Hepatocyte (in vitro differentiated cells): ENCODE results near the gene ABCF2. TPM values are rescaled to one million over a fixed set of nuclear protein-coding genes. Genes with fewer than 3 reads are reported as not detected.
A peak's percentile ranks its signal among the peaks of the same experiment; 100 is the strongest.

Source experiments
- DNase-seq: peaks from one replicate; pipeline ENCODE4 v3.0.0-alpha.2; 2016; ENCODE audit warnings: low spot score
- H2AFZ ChIP-seq: fragments of 200-600 bp; sonication (generic); 2 replicates; pipeline ENCODE4 v1.6.0; 2016; ENCODE audit warnings: antibody characterized with exemption, mild to moderate bottlenecking
- H3K27ac ChIP-seq: fragments of 200-600 bp; sonication (generic); 2 replicates; pipeline ENCODE4 v1.5.1; 2016; ENCODE audit warnings: mild to moderate bottlenecking
- H3K27me3 ChIP-seq: fragments of 200-600 bp; sonication (generic); 2 replicates; pipeline ENCODE4 v1.6.1; 2016
- H3K36me3 ChIP-seq: fragments of 200-600 bp; sonication (generic); replicated peaks from 2 replicates; pipeline ENCODE4 v1.5.1; 2016; ENCODE audit warnings: low read depth; ENCODE audit not compliant: insufficient read depth
- H3K4me1 ChIP-seq: fragments of 200-600 bp; sonication (generic); 2 replicates; pipeline ENCODE4 v1.5.1; 2016; ENCODE audit warnings: mild to moderate bottlenecking, moderate library complexity; ENCODE audit not compliant: insufficient read depth
- H3K4me2 ChIP-seq: fragments of 200-600 bp; sonication (generic); 2 replicates; pipeline ENCODE4 v1.6.0; 2016
- H3K4me3 ChIP-seq: fragments of 200-600 bp; sonication (generic); 2 replicates; pipeline ENCODE4 v1.5.1; 2016; ENCODE audit warnings: mild to moderate bottlenecking
- H3K79me2 ChIP-seq: fragments of 200-600 bp; sonication (generic); 2 replicates; pipeline ENCODE4 v1.6.0; 2017; ENCODE audit warnings: mild to moderate bottlenecking
- H3K9me2 ChIP-seq: fragments of 200-600 bp; sonication (generic); replicated peaks from 2 replicates; pipeline ENCODE4 v1.6.0; 2017; ENCODE audit warnings: mild to moderate bottlenecking; ENCODE audit not compliant: insufficient read depth
- H3K9me3 ChIP-seq: fragments of 200-600 bp; sonication (generic); 2 replicates; pipeline ENCODE4 v1.5.1; 2016; ENCODE audit warnings: low read depth, mild to moderate bottlenecking
- H4K20me1 ChIP-seq: fragments of 200-600 bp; sonication (generic); 2 replicates; pipeline ENCODE4 v1.6.0; 2016; ENCODE audit warnings: mild to moderate bottlenecking; ENCODE audit not compliant: insufficient read depth, poor library complexity, severe bottlenecking
- EZH2 ChIP-seq: fragments of 200-600 bp; sonication (generic); IDR thresholded peaks from 2 replicates; pipeline ENCODE4 v1.6.1; 2016; ENCODE audit warnings: antibody characterized with exemption, mild to moderate bottlenecking, borderline replicate concordance
- EZH2phosphoT487 ChIP-seq: fragments of 200-600 bp; sonication (generic); IDR thresholded peaks from one replicate; pipeline ENCODE4 v1.6.1; 2018; ENCODE audit warnings: antibody characterized with exemption, mild to moderate bottlenecking, low read depth, moderate library complexity; ENCODE audit not compliant: unreplicated experiment, severe bottlenecking
- WGBS: methylation state at CpG from one replicate; pipeline ENCODE4 v1.1.6; 2016; ENCODE audit warnings: low lambda C conversion rate; ENCODE audit errors: missing lambda C conversion rate; 5-methylcytosine and 5-hydroxymethylcytosine counted together
- polyA plus RNA-seq: library from polyadenylated mRNA; unstranded; fragments of >200 nt; fragmentation: Nextera tagmentation; extraction: Ambion mirVana; gene quantifications from 2 replicates; pipeline ENCODE4 v1.2.1, GENCODE V29; 2016
- total RNA-seq: library from RNA; depleted of rRNA; stranded (reverse); fragments of >200 nt; gene quantifications from 2 replicates; pipeline ENCODE4 v1.2.3, GENCODE V29; 2014
- TF ChIP-seq, protein P1 (sequence below): fragments of 200-600 bp; sonication (generic); IDR thresholded peaks from 2 replicates; pipeline ENCODE4 v1.5.1; 2016; ENCODE audit warnings: antibody characterized with exemption, mild to moderate bottlenecking; ENCODE audit not compliant: poor library complexity

ABCF2 gene
- total and polyA plus RNA-seq, 2 experiments from 2014 or later, result 25.6 to 35.3 TPM

DNA sequence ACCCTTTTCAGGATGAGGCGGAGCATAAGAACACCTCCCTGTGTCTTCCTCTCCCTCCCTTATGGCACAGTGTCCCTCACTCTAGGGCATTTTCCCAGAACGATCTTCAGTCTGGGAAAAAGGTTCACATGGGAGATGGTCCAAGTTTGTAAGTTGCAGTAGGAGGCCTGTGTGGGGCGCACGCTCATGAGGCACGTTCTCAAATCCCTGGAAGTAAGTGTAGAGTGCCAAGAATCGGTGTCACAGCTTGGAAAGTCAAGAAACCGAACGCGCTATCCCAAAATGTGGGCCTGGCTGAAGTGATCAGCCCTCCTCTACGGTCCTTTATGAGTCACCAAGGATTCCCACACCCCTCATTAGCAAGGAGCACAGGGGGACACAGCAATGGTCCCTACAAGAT is 45.4 kb upstream of the ABCF2 start:
- TF ChIP-seq EZH2 (no peak), EZH2phosphoT487 (no peak)
- TF ChIP-seq, protein P1, sequence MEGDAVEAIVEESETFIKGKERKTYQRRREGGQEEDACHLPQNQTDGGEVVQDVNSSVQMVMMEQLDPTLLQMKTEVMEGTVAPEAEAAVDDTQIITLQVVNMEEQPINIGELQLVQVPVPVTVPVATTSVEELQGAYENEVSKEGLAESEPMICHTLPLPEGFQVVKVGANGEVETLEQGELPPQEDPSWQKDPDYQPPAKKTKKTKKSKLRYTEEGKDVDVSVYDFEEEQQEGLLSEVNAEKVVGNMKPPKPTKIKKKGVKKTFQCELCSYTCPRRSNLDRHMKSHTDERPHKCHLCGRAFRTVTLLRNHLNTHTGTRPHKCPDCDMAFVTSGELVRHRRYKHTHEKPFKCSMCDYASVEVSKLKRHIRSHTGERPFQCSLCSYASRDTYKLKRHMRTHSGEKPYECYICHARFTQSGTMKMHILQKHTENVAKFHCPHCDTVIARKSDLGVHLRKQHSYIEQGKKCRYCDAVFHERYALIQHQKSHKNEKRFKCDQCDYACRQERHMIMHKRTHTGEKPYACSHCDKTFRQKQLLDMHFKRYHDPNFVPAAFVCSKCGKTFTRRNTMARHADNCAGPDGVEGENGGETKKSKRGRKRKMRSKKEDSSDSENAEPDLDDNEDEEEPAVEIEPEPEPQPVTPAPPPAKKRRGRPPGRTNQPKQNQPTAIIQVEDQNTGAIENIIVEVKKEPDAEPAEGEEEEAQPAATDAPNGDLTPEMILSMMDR, result no peak
- no peaks in the 10 kb centered on the region for H3K79me2 ChIP-seq
- H3K27ac ChIP-seq, result no peak overlapping the region
- no peaks in the 10 kb centered on the region for H4K20me1 ChIP-seq
- no peak overlapping the region for H2AFZ ChIP-seq
- no peaks in the 10 kb centered on the region for H3K27me3 ChIP-seq
- no peaks in the 10 kb centered on the region for H3K4me1 ChIP-seq
- no peak for DNase-seq
- H3K4me3 ChIP-seq, result no peak overlapping the region
- no peaks in the 10 kb centered on the region for H3K9me2 ChIP-seq
- no peak overlapping the region for H3K4me2 ChIP-seq
- H3K36me3 ChIP-seq, result no peaks in the 10 kb centered on the region
- H3K9me3 ChIP-seq, result no peaks in the 10 kb centered on the region
- 85% methylated on average over 10 of the region's 10 CpGs for WGBS

DNA sequence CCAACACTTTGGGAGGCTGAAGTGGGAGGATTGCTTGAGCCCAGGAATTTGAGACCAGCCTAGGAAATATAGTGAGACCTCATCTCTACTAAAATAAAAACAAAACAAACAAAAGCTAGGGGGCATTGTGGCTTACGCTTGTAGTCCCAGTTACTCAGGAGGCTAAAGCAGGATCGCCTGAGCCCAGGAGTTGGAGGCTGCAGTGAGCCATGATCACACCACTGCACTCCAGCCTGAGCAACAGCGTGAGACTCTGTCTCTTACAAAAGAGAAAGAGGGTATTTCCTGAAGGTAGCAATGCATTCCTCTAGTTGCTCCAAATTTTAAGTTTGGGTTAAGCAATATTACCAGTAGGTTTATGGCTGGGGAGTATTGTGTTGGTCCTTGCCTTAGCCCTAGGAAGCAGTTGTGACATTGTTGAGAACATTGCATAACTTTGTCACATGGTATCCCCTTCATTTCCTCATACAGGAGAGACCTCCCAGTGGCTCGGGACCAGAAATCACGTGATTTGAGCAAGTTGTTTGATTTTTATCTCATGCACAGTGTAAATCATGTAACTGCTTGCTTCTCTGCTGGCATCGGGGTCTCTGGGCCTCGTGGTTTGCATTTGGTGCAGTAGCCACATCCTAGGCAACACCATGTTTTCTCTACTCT is 44.8 kb upstream of the ABCF2 start:
- no peak overlapping the region for H3K4me2 ChIP-seq
- H4K20me1 ChIP-seq, result no peaks in the 10 kb centered on the region
- no peaks in the 10 kb centered on the region for H3K79me2 ChIP-seq
- no peaks in the 10 kb centered on the region for H3K9me3 ChIP-seq
- 60% methylated on average over 7 of the region's 7 CpGs for WGBS
- H3K9me2 ChIP-seq, result no peaks in the 10 kb centered on the region
- H3K27ac ChIP-seq, result no peak overlapping the region
- TF ChIP-seq EZH2phosphoT487 (no peak), EZH2 (no peak)
- TF ChIP-seq, protein P1, result no peak
- no peaks in the 10 kb centered on the region for H3K27me3 ChIP-seq
- H3K4me3 ChIP-seq, result no peak overlapping the region
- no peak overlapping the region for H2AFZ ChIP-seq
- no peaks in the 10 kb centered on the region for H3K4me1 ChIP-seq
- DNase-seq, result peak; percentile 61
- H3K36me3 ChIP-seq, result no peaks in the 10 kb centered on the region

DNA sequence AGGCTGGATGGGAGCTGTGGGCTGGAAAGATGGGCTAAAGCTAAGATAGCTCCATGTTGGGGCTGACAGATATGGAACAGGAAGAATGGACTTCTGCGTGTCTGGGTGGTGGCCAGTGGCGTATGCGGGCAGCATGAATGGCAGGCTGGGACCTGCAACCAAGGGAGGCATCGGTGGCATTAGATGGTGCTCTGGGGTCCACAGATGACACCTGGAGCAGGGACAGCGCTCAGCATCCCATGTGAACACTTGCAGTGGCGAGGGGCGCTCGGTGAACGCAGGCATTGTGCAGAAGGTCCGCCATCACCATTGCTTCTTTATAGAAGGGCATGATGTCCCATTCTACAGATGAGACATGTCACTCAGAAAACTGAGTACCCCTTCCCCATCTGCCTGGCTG is 42.5 kb upstream of the ABCF2 start:
- H2AFZ ChIP-seq, result no peak overlapping the region
- TF ChIP-seq EZH2 (no peak), EZH2phosphoT487 (no peak)
- TF ChIP-seq, protein P1, result no peak
- no peaks in the 10 kb centered on the region for H3K9me3 ChIP-seq
- H3K27me3 ChIP-seq, result no peaks in the 10 kb centered on the region
- no peaks in the 10 kb centered on the region for H3K9me2 ChIP-seq
- H3K79me2 ChIP-seq, result no peaks in the 10 kb centered on the region
- H3K4me3 ChIP-seq, result no peak overlapping the region
- H3K36me3 ChIP-seq, result no peaks in the 10 kb centered on the region
- no peak for DNase-seq
- H3K4me1 ChIP-seq, result no peaks in the 10 kb centered on the region
- H4K20me1 ChIP-seq, result no peaks in the 10 kb centered on the region
- H3K27ac ChIP-seq, result no peak overlapping the region
- H3K4me2 ChIP-seq, result no peak overlapping the region
- WGBS, result 94% methylated on average over 10 of the region's 10 CpGs
